HG02970 (cell line): Measurements from ENCODE around the gene RNF113A.
A peak's percentile ranks its signal among the peaks of the same experiment; 100 is the strongest.
"Not testable (repeated sequence)": the region's sequence is repeated elsewhere in the genome, so short reads cannot be mapped to it uniquely, and the experiment has no call there.

Experiments
- ATAC-seq: cut with Tn5 transposase; IDR thresholded peaks from one replicate; pipeline ENCODE4 v1.9.1; 2021; ENCODE audit warnings: mild to moderate bottlenecking, moderate library complexity, moderate number of reproducible peaks; ENCODE audit not compliant: unreplicated experiment, low FRiP score

RNF113A gene

DNA sequence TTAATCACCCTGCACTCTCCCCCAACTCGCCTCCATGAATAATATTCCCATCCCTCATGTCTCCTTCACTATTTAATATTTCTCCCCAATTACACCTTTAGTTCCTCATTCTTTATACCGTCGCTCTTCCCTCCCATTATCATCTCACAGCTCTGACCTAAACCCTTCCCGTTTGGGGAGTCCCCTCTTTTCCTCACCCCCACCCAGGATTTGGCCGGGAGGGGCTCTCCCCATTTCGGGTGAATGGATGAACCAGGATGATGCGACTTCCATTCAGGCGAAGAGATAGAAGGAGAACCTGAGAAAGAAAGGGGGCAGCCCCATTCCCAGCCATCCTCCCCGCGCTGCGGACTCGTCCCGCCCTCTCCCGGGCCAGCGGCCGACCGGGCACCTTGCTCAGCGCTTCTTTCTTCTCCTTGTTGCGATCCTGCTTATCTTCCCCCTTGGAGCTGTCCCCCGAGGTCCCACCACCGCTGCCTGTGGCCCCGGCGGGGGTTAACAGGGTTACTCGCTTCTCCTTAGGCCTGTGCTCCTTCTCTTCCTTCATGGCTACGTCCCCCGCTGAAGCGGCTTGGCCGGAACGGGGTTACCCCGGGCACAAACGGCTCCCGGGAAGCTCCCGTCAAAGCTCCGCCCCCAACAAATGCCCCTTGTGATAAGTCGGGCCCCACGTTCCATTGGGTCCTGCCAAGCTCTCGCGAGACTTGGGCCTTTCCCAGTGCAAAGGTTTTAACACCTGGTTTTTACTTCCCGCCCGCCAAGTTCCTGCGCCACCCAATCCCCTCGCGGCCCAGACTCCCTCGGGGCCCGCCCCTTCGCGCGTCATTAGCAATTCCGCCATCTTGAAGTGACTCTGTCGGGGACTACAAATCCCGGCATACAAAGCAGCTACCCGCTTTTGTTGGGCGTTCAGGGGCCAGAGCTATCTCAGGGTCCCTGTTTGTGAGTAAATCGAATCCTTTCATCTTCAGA is 18.9 kb downstream of the RNF113A start, which contains the start of gene UPF3B:
Gene UPF3B, minus strand, starts transcription at position 582 of the 972 bp plus-strand sequence. Its CDS starts 35 bp downstream, at position 547.
- ATAC-seq = peak; percentile 88

DNA sequence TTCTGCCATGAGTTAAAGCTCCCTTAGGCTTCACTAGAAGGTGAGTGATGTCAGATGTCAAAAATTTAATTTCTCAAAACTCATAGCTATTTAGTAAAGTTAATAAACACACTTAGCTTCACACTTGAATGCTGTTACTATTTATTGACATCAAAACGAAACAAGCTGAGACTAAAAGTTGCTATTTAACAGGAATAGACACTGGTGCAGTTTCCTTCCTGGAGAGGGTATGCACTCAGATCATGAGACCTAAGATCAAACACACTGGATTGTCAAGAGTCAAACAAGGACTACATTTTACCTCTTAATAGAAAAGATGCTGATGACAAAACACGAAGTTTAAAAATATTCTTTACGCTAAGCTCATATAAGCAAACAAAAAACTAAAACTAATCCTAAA is 37.6 kb downstream of the RNF113A start:
- no peak for ATAC-seq

DNA sequence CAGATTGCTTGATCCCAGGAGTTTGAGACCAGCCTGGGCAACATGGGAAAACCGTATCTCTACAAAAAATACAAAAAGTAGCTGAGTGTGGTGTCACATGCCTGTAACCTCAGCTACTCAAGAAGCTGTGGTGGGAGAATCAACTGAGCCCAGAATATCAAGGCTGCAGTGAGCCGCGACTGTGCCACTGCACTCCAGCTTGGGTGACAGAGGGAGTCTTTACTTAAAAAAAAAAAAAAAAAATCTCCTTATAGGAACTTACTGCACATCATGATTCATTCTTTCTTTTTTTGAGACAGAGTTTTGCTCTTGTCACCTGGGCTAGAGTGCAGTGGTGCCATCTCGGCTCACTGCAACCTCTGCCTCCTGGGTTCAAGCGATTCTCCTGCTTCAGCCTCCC is 43.1 kb downstream of the RNF113A start:
- no peak for ATAC-seq

DNA sequence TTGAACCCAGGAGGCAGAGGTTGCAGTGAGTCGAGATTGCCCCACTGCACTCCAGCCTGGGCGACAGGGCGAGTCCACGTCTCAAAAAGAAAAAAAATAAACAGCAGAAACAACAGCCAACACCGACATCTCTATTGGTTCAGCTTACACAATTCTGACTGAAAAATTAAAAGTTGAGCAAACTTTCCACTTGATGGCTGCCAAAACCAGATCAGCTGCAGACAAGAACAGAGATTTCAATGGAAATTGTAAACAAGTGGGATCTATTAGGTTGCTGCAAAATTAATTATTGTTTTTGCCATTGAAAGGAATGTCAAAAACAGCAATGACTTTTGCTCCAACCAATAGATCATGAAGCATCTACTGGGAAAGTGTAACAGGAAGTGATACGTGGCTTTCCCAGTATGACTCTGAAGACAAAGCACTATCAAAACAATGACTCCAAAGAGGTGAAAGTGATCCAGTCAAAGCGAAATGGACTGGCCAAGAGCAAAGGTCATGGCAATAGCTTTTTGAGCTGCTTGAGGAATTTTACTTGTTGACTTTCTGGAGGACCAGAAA is 45.1 kb downstream of the RNF113A start:
- ATAC-seq = no peak

DNA sequence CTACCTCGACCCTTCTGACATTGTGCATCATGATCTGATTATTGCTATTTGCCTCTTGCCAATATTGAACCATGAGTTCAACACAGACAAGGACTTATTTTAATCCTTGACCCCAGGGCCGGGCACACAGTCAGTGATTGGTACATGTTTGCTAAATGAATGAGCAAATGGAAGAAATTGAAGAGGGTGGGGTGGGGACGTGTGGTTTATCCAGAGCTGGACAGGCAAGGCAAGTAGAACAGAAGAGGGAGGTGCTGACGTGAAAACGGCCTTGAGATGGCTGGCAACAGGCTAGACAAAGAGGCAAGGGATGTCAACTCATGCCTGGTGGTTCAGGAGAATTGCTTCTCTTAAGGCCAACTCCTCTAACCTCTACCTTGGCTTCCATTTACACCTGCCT is 47.3 kb downstream of the RNF113A start:
- not testable (repeated sequence) for ATAC-seq

DNA sequence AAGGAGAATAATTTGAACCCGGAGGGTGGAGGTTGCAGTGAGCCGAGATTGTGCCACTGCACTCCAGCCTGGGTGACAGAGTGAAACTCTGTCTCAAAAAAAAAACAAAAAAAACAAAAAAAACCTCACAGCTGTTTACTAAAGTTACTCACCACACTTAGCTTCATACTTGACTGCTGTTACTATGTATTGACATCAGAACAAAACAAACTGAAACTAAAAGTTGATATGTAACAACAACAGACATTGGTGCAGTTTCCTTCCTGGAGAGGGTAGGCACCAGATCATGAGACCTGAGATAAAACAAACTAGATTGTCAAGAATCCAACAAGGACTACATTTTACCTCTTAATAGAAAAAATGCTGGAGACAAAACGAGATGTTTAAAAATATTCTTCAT is 49.8 kb downstream of the RNF113A start:
- ATAC-seq = peak; percentile 81
